SK-N-SH treated with all-trans-retinoic acid at 6 μM for 48 hours (cell line): ENCODE data around the gene SLC12A5.

Experiments used
- ATAC-seq: fragments of 200-7000 bp; cut with Tn5 transposase; 3 replicates; pipeline ENCODE4 v1.9.1; 2020; ENCODE audit warnings: mild to moderate bottlenecking, moderate library complexity
- ARNTL ChIP-seq: fragments of 450-650 bp; formaldehyde crosslinking; IDR thresholded peaks from 2 replicates; pipeline ENCODE4 v1.5.0; 2020; ENCODE audit warnings: low read depth, mild to moderate bottlenecking, moderate library complexity, borderline replicate concordance
- BACH2 ChIP-seq: fragments of 250-450 bp; sonication (Bioruptor Pico); IDR thresholded peaks from 2 replicates; pipeline ENCODE4 v1.9.0; 2021; ENCODE audit warnings: mild to moderate bottlenecking, borderline replicate concordance
- CREB5 ChIP-seq: fragments of 250-450 bp; sonication (Bioruptor Pico); IDR thresholded peaks from 2 replicates; pipeline ENCODE4 v1.5.1; 2020; ENCODE audit warnings: low read depth, mild to moderate bottlenecking, moderate library complexity
- CSRNP3 ChIP-seq: fragments of 250-450 bp; sonication (Bioruptor Pico); IDR thresholded peaks from 2 replicates; pipeline ENCODE4 v1.5.1; 2021; ENCODE audit warnings: mild to moderate bottlenecking, moderate library complexity
- ESRRG ChIP-seq: fragments of 250-450 bp; sonication (Bioruptor Pico); IDR thresholded peaks from 2 replicates; pipeline ENCODE4 v1.6.1; 2021; ENCODE audit warnings: mild to moderate bottlenecking
- ISL1 ChIP-seq: fragments of 250-450 bp; sonication (Bioruptor Pico); IDR thresholded peaks from 2 replicates; pipeline ENCODE4 v2.1.2; 2022; ENCODE audit warnings: mild to moderate bottlenecking, moderate library complexity
- OSR1 ChIP-seq: fragments of 250-450 bp; sonication (Bioruptor Pico); IDR thresholded peaks from 2 replicates; pipeline ENCODE4 v1.8.0; 2022; ENCODE audit warnings: moderate library complexity, mild to moderate bottlenecking, inconsistent platforms
- PATZ1 ChIP-seq: fragments of 250-450 bp; sonication (Bioruptor Pico); IDR thresholded peaks from 2 replicates; pipeline ENCODE4 v1.8.0; 2020; ENCODE audit warnings: mild to moderate bottlenecking, moderate library complexity, borderline replicate concordance
- POU6F1 ChIP-seq: fragments of 250-450 bp; sonication (Bioruptor Pico); IDR thresholded peaks from 2 replicates; pipeline ENCODE4 v1.8.0; 2021; ENCODE audit warnings: low read depth, mild to moderate bottlenecking, moderate library complexity, borderline replicate concordance
- PPARA ChIP-seq: fragments of 250-450 bp; sonication (Bioruptor Pico); IDR thresholded peaks from 2 replicates; pipeline ENCODE4 v1.5.0; 2020; ENCODE audit warnings: mild to moderate bottlenecking, borderline replicate concordance
- RARB ChIP-seq: fragments of 250-450 bp; sonication (Bioruptor Pico); IDR thresholded peaks from 2 replicates; pipeline ENCODE4 v1.8.0; 2021; ENCODE audit warnings: mild to moderate bottlenecking, moderate library complexity
- SNAI2 ChIP-seq: fragments of 250-450 bp; sonication (Bioruptor Pico); IDR thresholded peaks from 2 replicates; pipeline ENCODE4 v1.5.0; 2020; ENCODE audit warnings: mild to moderate bottlenecking, moderate library complexity
- TCF4 ChIP-seq: fragments of 250-450 bp; sonication (Bioruptor Pico); IDR thresholded peaks from 2 replicates; pipeline ENCODE4 v1.8.0; 2021; ENCODE audit warnings: mild to moderate bottlenecking, moderate library complexity, borderline replicate concordance
- TOX ChIP-seq: fragments of 250-450 bp; sonication (Bioruptor Pico); IDR thresholded peaks from 2 replicates; pipeline ENCODE4 v1.8.0; 2021; ENCODE audit warnings: mild to moderate bottlenecking, moderate library complexity, borderline replicate concordance
- TSHZ2 ChIP-seq: fragments of 250-450 bp; sonication (Bioruptor Pico); IDR thresholded peaks from 2 replicates; pipeline ENCODE4 v1.5.0; 2020; ENCODE audit warnings: mild to moderate bottlenecking, moderate library complexity
- ZC3H10 ChIP-seq: fragments of 250-450 bp; sonication (Bioruptor Pico); IDR thresholded peaks from 2 replicates; pipeline ENCODE4 v1.5.1; 2021; ENCODE audit warnings: mild to moderate bottlenecking, moderate library complexity
- ZFP3 ChIP-seq: fragments of 250-450 bp; sonication (Bioruptor Pico); IDR thresholded peaks from 2 replicates; pipeline ENCODE4 v1.5.0; 2020; ENCODE audit warnings: mild to moderate bottlenecking, moderate library complexity
- ZFP30 ChIP-seq: fragments of 450-650 bp; formaldehyde crosslinking; IDR thresholded peaks from 2 replicates; pipeline ENCODE4 v1.5.0; 2022; ENCODE audit warnings: mild to moderate bottlenecking, moderate library complexity
- ZNF565 ChIP-seq: fragments of 450-650 bp; formaldehyde crosslinking; conservative IDR thresholded peaks from 2 replicates; pipeline ENCODE4 v1.5.0; 2020; ENCODE audit warnings: low read depth, mild to moderate bottlenecking, moderate library complexity
- ZNF70 ChIP-seq: fragments of 450-650 bp; formaldehyde crosslinking; IDR thresholded peaks from 2 replicates; pipeline ENCODE4 v1.5.0; 2020; ENCODE audit warnings: mild to moderate bottlenecking, moderate library complexity
- ZNF8 ChIP-seq: fragments of 450-650 bp; formaldehyde crosslinking; IDR thresholded peaks from 2 replicates; pipeline ENCODE4 v1.5.0; 2020; ENCODE audit warnings: mild to moderate bottlenecking, moderate library complexity

Gene SLC12A5

GRCh38 chr20:46035713-46036112, 6.7 kb downstream of the SLC12A5 start (continued):
- TF ChIP-seq OSR1 (no peak), ZFP3 (CRISPR knock-in tag) (no peak), ZNF70 (no peak), TCF4 (CRISPR knock-in tag) (no peak)

- no peak for ATAC-seq
- TF ChIP-seq ZFP3 (CRISPR knock-in tag): no peak
- TF ChIP-seq ZFP30 (CRISPR knock-in tag): no peak
- no peak for TF ChIP-seq PPARA (CRISPR knock-in tag)
- no peak for TF ChIP-seq ZNF565 (CRISPR knock-in tag)
- no peak for TF ChIP-seq POU6F1
- no peak for TF ChIP-seq SNAI2 (CRISPR knock-in tag)
- TF ChIP-seq CSRNP3 (CRISPR knock-in tag): no peak
- TF ChIP-seq TOX: no peak
- no peak for TF ChIP-seq ZNF8
- TF ChIP-seq ESRRG (CRISPR knock-in tag): no peak
- no peak for TF ChIP-seq ZC3H10 (CRISPR knock-in tag)
- TF ChIP-seq ARNTL (CRISPR knock-in tag): no peak
- no peak for TF ChIP-seq ZNF70
- TF ChIP-seq RARB: no peak
- no peak for TF ChIP-seq TCF4 (CRISPR knock-in tag)
These were observed 7.4 kb downstream of the SLC12A5 start for GRCh38 chr20:46036370-46036769.

- no peak for TF ChIP-seq ZNF70
- no peak for TF ChIP-seq CSRNP3 (CRISPR knock-in tag)
- no peak for TF ChIP-seq OSR1
- TF ChIP-seq BACH2 (CRISPR knock-in tag): no peak
- no peak for TF ChIP-seq CREB5
- TF ChIP-seq ZNF8: no peak
- no peak for TF ChIP-seq ARNTL (CRISPR knock-in tag)
- TF ChIP-seq ZNF565 (CRISPR knock-in tag): no peak
- no peak for ATAC-seq
These were observed 8.0 kb downstream of the SLC12A5 start for GRCh38 chr20:46037036-46037435.

GRCh38 chr20:46040902-46041535, 12.0 kb downstream of the SLC12A5 start:
- ATAC-seq: peak; percentile 69
- no peak for TF ChIP-seq ESRRG (CRISPR knock-in tag)
- no peak for TF ChIP-seq PATZ1
- no peak for TF ChIP-seq ARNTL (CRISPR knock-in tag)
- no peak for TF ChIP-seq POU6F1
- no peak for TF ChIP-seq CSRNP3 (CRISPR knock-in tag)
- TF ChIP-seq ISL1 (CRISPR knock-in tag): no peak
- no peak for TF ChIP-seq BACH2 (CRISPR knock-in tag)
- no peak for TF ChIP-seq RARB
- no peak for TF ChIP-seq TCF4 (CRISPR knock-in tag)
- no peak for TF ChIP-seq ZC3H10 (CRISPR knock-in tag)
- no peak for TF ChIP-seq TSHZ2 (CRISPR knock-in tag)
- no peak for TF ChIP-seq ZNF565 (CRISPR knock-in tag)
